GM21381 (cell line): Measurements from ENCODE around the gene PHKG1.
A peak's percentile ranks its signal among the peaks of the same experiment; 100 is the strongest.
"Not testable (repeated sequence)": the region's sequence is repeated elsewhere in the genome, so short reads cannot be mapped to it uniquely, and the experiment has no call there.

Experiments
- ATAC-seq: cut with Tn5 transposase; IDR thresholded peaks from one replicate; pipeline ENCODE4 v1.9.1; 2021; ENCODE audit warnings: mild to moderate bottlenecking, moderate library complexity; ENCODE audit not compliant: unreplicated experiment

PHKG1 gene

DNA sequence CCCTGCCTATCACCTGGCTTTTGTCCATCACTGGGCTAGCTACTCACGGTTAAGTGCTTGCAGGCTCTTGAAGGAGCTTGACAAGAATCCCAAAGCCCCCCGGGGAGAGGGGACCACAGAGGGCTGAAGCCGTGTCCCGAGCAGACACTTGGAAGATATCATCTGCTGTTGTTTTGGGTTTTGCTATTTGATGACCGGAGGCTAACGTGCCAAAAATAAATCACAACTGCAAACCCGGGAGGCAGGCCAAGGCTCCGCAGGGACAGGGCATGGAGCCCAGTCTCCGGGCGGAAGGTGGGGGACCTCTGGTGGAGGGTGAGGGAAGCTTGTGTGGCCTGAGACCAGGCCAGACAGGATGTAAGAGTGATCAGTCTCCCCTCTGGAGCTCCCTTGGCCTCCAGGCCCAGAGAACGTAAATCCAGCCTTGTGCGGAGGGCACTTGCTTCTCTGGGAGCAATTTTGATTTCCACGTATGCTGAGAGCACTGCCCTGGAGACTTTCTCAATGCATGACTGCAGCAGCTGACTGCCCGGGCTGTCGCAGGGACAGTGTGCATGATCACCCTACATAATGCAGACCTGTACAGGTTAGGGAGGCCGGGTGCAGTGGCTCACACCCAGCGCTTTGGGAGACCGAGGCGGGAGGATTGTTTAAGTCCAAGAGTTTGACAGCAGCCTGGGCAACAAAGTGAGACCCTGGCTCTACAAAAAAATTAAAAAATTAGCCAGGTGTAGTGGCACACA, at the start of gene PHKG1:
TSS of gene PHKG1 (minus strand) at position 164 of the 743 bp plus-strand sequence. CDS start 4,011 bp downstream, outside the sequence.
- ATAC-seq: no peak

DNA sequence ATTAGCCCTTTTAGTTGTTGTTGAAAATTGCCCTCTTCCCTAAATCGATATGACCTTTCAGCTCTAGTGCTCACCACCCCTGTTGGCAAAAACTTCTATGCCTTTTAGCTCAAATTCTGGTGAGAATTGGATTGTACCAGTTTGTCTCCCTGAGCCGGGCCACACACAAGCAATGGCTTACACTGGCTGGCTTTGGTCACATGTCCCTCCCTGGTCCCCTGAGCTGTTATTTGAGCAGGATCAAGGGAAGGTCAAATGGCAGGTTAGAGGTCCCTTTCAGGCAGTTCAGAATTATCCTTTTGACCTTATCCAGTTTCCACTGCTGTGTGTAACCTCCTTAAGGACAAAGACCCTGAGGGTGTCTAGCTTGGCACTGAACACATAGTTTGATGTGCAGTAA, 38.3 kb upstream of the PHKG1 start:
- not testable (repeated sequence) for ATAC-seq

DNA sequence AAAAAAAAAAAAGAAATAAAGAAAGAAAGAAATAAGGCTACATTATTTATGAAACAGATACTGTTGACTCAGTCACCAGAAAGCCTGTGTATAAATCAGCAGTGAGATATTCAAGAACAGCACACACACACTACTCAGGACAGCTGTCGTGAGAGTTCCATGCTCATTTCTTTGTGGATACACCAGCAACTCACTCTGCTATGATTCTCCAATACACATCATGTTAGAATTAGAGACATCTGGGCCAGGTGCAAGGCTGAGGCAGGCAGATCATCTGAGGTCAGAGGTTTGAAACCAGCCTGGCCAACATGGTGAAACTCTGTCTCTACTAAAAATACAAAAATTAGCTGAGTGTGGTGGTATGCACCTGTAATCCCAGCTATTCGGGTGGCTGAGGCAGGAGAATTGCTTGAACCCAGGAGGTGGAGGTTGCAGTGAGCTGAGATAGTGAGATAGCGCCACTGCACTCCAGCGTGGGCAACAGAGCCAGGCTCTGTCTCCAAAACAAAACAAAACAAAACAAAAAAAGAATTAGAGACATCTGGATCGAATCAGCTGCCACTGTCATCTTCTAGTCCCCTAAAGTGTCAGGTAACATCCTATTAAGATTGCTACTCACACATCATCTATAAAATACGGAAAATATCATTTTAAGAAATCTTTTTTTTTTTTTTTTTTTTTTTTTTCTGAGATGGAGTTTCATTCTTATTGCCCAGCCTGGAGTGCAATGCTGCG, 34.7 kb upstream of the PHKG1 start:
- no peak for ATAC-seq

DNA sequence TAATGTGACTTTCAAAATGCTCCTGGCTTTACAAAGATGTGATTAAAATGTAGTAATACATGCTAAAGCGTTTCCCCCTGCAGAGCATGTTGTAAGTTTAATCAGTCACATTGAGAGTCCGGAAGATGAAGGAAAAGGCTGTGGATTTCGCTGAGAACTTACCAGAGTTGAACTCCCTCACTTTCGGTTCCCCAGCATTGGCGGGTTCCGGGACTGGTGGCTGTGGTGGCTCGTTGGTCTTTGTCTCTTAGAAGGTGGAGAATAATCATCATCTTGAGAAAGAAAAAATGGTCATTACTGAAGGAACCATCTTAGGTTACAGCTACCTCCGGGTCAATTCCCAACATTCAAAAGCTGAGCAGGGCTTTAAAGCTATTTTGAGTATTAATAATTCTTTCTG, 33.1 kb upstream of the PHKG1 start:
- ATAC-seq: no peak

DNA sequence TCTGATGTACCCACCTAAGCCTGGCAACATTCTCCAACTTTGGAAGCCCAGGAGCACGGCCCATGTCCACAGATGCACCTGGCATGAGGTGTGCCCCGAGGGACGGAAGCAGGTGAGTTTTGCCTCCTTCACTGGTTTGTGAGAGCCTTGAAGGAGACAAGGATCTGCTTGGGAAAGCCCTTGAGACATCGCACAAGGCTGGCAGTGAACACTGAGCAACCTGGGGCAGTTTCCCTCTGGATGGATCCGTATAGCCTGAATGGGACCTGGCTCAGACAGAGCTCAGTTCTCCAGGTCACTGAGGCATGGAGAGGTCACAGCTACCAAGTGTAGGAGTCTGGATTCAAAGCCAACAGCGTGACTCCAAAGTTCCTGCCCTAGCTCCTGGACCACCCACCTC, 32.2 kb upstream of the PHKG1 start:
- no peak for ATAC-seq

DNA sequence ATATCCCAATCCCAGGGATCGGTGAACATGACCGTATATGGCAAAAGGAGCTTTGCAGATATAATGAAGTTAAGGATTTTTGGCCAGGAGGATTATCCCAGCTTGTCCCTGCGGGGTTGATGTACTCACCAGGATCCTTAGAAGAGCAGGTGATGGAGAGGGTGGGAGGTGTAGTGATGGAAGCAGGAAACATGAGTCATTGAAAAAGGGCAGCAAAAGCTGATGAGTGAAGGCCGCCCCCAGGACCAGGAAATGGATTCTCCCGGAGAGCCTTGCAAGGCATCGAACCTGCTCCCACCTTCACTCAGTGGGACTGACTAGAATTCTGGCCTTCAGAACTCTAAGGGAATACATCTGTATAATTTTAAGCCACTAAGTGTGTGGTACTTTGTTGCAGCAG, 28.7 kb upstream of the PHKG1 start:
- no peak for ATAC-seq

DNA sequence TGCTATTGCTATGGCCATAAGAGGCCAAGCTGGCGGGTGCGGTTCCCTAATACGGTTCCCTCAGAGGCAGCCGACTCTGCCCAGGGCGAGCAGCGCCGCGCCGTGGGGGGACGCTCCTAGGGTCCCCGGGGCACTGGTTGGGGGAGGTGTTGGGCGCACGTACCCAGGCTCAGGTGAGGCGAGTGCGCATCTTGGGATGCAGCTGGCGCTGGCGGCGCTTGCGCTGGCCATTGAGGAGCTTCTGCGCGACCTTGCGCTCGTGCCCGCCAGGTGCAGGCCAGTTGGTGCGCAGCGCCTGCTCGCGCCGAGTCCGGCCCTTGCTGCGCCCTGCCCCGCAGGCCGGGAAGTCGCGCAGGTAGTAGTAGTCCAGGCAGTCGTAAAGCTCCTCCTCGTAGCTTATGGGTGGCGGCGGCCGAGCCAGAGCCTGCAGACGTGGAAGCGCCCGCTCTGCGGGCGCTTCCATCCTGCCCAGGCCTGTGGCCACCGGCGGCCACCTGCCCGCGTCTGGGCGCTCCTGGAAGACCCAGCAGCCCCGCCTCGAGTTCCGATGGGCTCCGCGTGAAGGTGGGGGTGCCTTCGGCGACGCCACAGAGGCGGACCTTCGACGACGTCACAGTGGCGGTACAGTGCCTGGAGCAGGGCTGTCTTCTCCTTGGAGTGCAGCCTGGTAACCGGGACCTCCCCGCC, 23.2 kb upstream of the PHKG1 start, which contains the start of gene NUPR2:
TSS of gene NUPR2 (minus strand) at position 566 of the 687 bp plus-strand sequence. CDS start at position 463, 103 bp downstream.
- ATAC-seq: no peak

DNA sequence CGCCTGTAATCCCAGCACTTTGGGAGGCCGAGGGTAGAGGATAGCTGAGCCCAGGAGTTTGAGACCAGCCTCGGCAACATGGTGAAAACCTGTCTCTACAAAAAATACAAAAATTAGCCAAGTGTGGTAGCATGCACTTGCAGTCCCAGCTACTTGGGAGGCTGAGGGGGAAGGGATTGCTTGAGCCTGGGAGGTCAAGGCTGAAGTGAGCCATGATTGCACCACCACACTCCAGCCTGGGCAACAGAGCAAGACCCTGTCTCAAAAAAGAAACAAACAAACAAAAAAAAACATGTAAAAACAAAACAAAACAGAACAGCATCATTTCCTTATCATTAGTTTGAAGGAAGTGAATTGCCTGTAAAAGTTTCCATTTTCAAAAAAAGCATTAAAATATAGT, 19.5 kb upstream of the PHKG1 start:
- not testable (repeated sequence) for ATAC-seq

DNA sequence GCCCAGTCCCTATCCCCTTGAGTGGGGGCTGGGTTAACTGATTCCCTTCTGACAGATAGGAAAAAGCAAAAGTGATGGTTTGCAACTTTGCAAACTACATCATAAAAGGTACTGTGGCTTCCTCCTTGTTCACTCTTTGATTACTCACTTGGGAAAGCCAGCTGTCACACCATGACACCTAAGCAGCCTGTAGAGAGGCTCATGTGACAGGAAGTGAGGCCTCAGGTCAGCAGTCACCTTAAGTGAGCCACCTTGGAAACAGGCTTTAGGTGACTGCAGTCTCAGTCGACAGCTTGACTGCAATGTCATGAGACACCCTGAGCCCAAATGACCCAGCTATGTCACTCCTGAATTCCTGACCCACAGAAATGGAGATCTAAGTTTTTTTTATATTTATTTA, 17.9 kb upstream of the PHKG1 start:
- ATAC-seq: no peak

DNA sequence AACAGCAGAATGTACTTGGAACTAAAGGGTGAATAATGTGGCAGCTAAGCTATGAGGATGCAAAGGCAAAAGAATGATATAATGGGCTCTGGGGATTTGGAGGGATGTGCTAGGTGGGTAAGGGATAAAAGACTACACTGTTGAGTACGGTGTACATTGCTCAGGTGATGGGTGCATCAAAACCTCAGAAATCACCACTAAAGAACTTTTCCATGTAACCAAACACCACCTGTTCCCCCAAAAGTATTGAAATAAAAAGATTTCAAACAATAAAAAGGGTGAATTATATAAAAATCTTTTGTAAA, 15.2 kb upstream of the PHKG1 start:
- no peak for ATAC-seq

DNA sequence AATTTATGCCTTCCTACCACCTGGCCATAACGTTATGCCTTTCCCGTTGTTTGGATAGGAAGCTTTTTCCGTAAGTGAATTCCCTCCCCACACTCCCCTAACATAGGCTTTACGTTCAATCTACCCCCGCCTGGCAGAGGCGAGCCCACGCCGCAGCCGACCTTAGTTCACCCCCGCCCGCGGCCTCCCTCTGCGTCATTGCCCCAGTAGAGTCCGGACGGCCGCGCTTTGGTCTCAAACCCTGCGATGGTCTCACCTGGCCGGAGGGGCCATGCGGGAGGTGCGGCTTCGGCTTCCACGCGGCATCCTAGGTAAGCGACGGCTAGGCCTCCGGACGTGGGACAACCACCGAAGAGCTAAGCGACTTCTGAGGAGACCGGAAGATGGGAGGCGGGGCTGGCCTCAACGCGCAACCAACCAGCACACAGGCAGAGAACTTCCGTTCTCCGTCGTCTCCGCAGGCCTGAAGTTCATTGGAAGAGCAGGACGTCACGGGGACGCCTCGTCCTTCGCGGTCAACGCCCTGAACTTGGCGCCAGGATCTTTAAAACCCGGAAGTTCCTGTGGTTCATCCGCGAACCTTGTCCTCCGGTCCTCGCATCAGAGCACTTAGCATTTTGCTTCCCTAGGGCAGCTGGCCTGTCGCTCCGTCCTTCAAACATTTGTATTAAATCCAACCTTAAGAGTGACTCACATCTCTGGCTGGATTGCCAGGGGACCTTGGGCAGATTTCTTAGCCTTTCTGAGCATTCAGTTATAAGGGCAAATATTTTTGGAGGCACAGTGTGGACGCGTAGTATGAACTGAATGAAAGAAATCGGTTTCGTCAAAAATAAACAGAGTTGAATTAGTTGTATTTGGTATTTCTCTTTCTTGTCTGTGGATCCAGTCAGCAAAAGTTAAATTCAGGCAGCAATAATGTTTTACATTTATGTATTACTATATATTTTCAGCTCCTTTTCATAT, 13.6 kb upstream of the PHKG1 start, which contains the start of gene CHCHD2:
TSS of gene CHCHD2 (minus strand) at position 369 of the 966 bp plus-strand sequence. CDS start at position 306, 63 bp downstream.
- ATAC-seq: peak; percentile 100

DNA sequence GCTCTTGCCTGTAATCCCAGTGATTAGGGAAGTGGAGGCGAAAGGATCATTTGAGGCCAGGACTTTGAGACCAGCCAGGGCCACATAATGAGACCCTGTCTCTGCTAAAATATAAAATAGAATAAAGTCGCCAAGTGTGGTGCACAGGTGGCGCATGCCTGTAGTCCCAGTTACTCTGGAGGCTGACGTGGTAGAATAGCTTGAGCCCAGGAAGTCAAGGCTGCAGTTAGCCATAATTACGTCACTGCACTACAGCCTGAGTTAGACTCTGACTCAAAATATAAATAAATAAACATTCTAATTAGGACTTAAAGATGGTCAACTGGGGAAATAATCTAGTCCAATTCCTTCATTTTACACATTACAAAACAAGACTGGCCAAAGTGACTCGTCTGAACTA, 12.8 kb upstream of the PHKG1 start:
- ATAC-seq: no peak

DNA sequence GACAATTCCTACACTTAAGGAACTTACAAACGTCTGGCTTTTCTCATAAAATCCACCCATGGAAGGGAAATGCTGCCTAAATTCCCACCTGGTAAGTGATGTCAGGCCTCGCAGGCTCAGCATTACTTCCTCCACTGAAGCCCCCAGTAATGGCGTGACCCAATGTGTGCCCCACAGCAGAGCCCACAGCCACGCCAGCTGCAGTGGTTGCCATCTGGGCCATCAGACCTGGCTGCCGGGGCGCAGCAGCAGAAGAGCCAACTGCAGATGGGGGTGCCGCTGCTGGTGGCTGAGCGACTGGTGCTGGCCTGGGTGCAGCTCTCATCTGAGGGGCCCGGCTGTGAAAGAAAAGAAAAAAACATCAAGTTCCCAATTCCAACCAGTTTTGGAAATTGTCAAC, 11.4 kb upstream of the PHKG1 start:
- ATAC-seq: not testable (repeated sequence)

DNA sequence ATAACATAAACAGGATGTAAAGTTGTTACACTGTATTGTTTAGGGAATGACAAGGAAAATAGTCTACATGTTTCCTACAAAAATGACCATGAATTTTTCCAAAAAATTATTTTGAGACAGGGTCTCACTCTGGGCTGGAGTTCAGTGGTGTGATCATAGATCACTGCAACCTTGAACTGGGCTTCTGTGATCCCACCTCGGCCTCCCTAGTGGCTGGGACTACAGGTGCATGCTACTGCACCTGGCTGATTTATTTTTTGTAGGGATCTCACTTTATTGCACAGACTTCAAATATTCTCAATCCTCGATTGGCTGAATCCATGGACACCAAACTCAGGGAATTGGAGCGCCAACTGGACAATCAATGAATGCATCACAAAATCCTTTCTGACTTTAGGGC, 6.9 kb upstream of the PHKG1 start:
- no peak for ATAC-seq

DNA sequence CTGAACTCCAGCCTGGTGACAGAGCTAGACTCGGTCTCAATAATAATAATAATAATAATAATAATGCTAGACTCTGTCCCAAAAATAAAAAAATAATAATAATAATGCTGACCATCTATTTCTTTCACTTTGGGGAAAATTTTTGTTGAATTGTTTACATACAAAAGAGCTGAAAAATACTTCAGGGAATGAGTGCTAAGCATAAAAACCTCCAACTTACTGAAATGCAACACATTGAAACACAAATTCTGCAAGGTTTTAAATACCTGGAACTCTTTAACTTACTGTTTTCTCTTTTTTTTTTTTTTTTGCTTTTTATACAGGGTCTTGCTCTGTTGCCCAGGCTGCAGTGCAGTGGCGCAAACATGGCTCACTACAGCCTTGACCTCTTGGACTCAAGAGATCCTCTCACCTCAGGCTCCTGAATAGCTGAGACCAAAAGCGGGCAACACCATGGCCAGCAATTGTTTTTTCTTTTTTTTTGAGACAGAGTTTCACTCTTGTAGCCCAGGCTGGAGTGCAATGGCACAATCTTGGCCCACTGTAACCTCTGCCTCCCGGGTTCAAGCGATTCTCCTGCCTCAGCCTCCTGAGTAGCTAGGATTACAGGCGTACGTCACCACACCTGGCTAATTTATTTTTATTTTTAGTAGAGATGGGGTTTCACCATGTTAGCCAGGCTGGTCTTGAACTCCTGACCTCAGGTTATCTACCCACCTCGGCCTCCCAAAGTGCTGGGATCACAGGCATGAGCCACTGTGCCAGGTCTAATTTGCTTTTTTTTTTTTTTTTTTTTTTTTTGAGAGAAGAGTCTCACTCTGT, 5.6 kb upstream of the PHKG1 start:
- not testable (repeated sequence) for ATAC-seq

DNA sequence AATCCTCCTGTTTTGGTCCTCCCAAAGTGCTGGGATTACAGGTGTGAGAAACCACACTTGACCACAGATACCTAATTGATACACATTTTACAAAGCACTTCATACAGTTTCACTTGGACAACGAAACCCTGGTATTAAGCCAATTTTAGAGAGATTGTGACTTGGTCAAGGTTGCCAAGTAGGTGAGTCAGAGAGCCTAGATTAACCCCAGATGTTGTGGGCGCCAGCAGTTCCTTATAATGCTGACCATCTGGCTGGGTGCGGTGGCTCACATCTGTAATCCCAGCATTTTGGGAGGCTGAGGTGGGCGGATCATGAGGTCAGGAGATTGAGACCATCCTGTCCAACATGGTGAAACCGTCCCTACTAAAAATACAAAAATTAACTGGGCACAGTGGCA, 4.9 kb upstream of the PHKG1 start:
- no peak for ATAC-seq

DNA sequence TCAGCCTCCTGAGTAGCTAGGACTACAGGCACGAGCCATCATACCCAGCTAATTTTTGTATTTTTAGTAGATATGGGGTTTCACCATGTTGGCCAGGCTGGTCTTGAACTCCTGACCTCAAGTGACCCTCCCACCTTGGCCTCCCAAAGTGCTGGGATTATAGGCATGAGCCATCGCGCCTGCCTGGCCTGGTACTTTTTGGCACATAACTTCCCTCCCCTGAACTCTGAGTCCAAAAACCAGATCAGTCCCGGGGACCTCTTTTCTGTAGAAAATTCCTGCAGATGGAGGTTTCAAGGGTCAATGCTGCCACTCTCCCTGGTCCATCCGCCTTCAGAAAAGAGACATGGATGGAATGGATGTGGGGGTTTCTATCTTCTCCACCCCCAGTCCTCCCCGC, 364 bp downstream of the PHKG1 start:
- ATAC-seq: not testable (repeated sequence)

DNA sequence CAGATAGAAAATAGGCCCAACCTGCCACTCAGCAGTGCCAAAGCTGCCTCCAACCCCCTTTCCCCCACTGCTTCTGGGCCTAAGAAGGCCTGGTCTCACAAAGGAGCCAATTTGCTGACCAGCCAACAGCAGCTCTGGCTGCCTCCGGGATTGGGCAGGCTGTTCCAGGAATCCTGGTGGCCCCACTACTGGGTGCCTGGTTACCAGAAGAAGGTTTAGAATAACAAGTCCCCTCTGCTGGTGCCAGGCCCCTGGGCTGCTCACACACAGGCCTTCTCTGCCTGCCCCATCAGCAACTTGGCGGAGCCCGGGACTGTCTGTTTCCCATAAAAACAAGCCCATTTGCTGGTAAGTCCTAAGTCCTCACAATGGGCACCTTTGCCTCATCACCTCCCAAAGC, 1.2 kb downstream of the PHKG1 start:
- ATAC-seq: no peak

DNA sequence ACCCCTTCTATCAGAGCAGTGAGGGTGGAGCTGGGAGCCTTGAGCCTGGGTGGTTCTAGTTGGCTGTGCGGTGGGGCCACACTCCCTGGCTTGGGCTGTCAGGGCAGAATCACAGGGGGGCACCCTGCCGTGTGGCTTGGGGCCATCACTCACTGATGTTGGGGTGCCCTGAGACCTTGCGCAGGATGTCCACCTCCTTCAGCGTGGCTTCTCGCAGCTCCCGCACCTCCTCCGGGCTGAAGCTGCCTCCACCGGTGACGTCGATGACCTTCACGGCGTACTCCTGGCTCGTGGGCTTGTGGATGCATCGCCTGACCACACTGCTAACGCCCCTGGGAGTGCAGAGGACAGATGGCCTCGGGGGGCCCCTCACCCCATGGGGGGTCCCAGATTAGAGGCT, 5.3 kb downstream of the PHKG1 start:
- no peak for ATAC-seq

DNA sequence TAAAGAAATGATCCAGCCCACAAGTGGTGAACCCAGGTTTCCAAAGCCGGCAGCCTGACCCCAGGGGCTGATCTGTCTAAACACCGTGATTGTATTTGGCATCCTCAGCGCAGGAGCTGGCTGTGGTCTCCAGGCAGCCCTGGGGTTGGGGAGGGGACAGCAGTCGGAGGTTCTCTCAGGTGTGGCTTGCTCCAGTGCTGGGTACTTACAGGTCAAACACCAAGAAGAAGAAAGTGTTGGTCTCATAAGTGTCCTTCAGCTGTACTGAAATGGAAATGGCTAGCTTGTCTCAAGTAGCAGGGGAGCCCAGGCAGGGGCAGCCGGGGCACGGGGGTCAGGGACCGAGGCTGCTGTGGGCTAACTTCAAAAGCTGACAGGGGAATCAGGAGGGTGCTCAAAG, 6.0 kb downstream of the PHKG1 start:
- ATAC-seq: no peak
